ENCODE results near the gene UQCC3.
"Not testable (repeated sequence)": the region's sequence is repeated elsewhere in the genome, so short reads cannot be mapped to it uniquely, and the experiment has no call there.

Gene UQCC3

GRCh38 chr11:62666259-62666926 lies 5.1 kb upstream of the UQCC3 start:
- no peak for DNase-seq

GRCh38 chr11:62667460-62667859 lies 4.0 kb upstream of the UQCC3 start:
- no peak for DNase-seq

GRCh38 chr11:62669420-62670161 lies 1.9 kb upstream of the UQCC3 start:
- no peak for DNase-seq

GRCh38 chr11:62671236-62671607 lies 251 bp upstream of the UQCC3 start:
- DNase-seq: no peak

GRCh38 chr11:62673196-62673525 lies 1.7 kb downstream of the UQCC3 start:
- no peak for DNase-seq

- not testable (repeated sequence) for DNase-seq
Measured at GRCh38 chr11:62675415-62675814, 3.9 kb downstream of the UQCC3 start.

- DNase-seq: no peak
Measured at GRCh38 chr11:62676698-62677097, 5.2 kb downstream of the UQCC3 start.

GRCh38 chr11:62677156-62677555 lies 5.7 kb downstream of the UQCC3 start:
- no peak for DNase-seq

GRCh38 chr11:62677714-62678113 lies 6.2 kb downstream of the UQCC3 start:
- no peak for DNase-seq

GRCh38 chr11:62678433-62678769 lies 6.9 kb downstream of the UQCC3 start:
- no peak for DNase-seq

- peak; percentile 47 for DNase-seq
Measured at GRCh38 chr11:62678770-62679696, 7.6 kb downstream of the UQCC3 start, which contains the start of gene UBXN1. Gene UBXN1, minus strand, starts transcription at chr11:62679073. Its CDS starts 150 bp downstream, at chr11:62678923.

GRCh38 chr11:62680825-62681240 lies 9.4 kb downstream of the UQCC3 start:
- no peak for DNase-seq

- DNase-seq: no peak
Measured at GRCh38 chr11:62682518-62682917, 11.0 kb downstream of the UQCC3 start.

- no peak for DNase-seq
Measured at GRCh38 chr11:62687508-62688396, 16.3 kb downstream of the UQCC3 start.

GRCh38 chr11:62688491-62688890 lies 17.0 kb downstream of the UQCC3 start:
- DNase-seq: no peak

GRCh38 chr11:62689421-62690183 lies 18.1 kb downstream of the UQCC3 start, which contains the start of gene LRRN4CL:
Gene LRRN4CL, minus strand, starts transcription at chr11:62689530. Its CDS starts 1,022 bp downstream, at chr11:62688508.
- no peak for DNase-seq

- DNase-seq: not testable (repeated sequence)
Measured at GRCh38 chr11:62693624-62694023, 22.2 kb downstream of the UQCC3 start.

- no peak for DNase-seq
Measured at GRCh38 chr11:62694455-62695167, 23.1 kb downstream of the UQCC3 start.

GRCh38 chr11:62702246-62702645 lies 30.8 kb downstream of the UQCC3 start:
- no peak for DNase-seq

GRCh38 chr11:62703921-62704320 lies 32.4 kb downstream of the UQCC3 start:
- DNase-seq: not testable (repeated sequence)

GRCh38 chr11:62705413-62705812 lies 33.9 kb downstream of the UQCC3 start:
- DNase-seq: no peak

Data from SIG-M5 (cell line).